GM21737 (cell line): Measurements from ENCODE around the gene ZFPL1.

Source experiments
- ATAC-seq: cut with Tn5 transposase; IDR thresholded peaks from one replicate; pipeline ENCODE4 v1.9.1; 2021; ENCODE audit warnings: mild to moderate bottlenecking, moderate library complexity; ENCODE audit not compliant: unreplicated experiment

The ZFPL1 gene

DNA sequence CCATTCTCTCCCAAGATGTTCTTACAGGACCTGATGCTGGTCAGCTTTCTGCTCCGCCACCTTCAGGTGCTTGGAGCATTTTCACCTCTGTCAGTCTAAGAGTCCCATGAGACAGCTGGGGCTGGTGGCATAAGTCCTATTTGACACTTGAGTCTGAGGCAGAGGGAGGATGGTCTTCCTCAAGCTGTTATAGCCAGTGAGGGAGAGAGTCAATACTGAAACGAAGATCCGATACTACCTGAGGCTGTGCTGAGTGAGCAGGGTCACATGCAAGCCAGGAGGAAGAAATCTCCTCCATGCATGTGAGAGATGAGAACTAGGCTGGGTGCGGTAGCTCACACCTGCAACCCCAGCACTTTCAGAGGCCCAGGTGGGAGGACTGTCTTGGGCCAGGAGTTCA lies 5.6 kb downstream of the ZFPL1 start:
- ATAC-seq = no peak

DNA sequence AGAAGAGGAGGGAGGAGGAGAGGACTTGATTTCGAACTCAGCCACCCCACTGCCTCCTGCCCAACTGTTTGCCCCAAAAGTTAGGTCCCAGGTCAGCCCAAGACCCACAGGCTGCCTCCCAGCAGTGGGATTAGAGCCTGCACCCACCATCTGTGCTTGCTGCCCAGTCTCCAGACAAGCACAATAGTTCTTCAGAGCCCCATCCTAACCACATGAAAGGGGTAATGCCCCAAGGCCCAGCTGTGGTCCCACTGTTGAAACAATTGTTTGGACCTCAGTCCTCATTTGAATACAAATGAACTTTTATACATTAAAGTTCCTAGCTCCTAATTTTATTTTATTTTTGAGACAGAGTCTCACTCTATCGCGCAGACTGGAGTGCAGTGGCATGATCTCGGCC lies 6.6 kb downstream of the ZFPL1 start:
- no peak for ATAC-seq

DNA sequence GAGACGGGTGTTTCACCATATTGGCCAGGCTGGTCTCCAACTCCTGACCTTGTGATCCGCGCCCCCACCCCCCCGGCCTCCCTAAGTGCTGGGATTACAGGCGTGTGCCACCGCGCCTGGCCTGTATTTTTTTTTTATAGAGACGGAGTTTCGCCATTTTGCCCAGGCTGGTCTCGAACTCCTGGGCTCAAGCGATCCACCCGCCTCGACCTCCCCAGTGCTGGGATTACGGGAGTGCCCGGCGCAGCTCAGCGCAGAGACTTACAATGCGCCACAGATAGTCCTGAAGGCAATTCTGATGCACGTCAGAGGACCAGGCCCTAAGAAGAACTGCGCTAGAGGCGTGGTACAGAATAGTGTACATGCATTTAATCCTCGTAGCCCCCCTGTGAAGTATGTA lies 11.4 kb downstream of the ZFPL1 start:
- no peak for ATAC-seq

DNA sequence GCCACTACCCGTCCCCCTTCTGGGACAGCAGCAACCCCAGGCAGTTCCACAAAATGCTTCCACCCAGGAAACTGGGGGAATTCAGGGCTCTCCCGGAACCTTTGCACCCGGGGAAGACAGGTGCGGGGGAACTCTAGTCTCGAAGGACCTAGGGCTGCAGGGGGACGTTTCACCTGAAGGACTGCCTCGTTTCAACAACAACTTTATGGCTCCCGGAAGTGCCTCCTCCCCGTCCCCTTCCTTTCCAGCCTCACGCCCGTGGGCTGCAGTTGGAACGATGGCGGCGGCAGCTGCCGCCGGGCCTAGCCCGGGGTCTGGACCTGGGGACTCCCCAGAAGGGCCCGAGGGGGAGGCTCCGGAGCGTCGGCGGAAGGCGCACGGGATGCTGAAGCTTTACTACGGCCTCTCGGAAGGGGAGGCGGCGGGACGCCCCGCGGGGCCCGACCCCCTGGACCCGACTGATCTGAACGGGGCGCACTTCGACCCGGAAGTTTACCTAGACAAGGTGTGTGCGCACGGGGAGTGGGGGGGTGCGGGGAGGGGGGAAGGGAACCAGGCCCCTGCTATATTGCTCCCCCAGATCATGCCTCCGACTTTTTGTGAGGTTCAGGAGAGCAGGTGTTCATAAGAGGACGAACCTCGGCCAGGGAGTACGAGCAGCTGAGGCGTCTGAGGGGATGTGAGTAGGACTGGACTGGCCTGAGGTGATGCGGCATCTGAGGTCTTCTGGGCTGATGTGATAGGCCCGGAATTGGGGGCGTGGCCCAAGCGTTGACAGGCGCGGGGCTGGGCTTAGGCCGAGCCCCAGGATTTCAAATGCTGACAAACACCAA lies 12.2 kb downstream of the ZFPL1 start, which contains the start of gene VPS51:
Gene VPS51 (plus strand): TSS at position 241 of the 833 bp plus-strand sequence. CDS start 37 bp downstream, at position 278.
- peak; percentile 69 for ATAC-seq

DNA sequence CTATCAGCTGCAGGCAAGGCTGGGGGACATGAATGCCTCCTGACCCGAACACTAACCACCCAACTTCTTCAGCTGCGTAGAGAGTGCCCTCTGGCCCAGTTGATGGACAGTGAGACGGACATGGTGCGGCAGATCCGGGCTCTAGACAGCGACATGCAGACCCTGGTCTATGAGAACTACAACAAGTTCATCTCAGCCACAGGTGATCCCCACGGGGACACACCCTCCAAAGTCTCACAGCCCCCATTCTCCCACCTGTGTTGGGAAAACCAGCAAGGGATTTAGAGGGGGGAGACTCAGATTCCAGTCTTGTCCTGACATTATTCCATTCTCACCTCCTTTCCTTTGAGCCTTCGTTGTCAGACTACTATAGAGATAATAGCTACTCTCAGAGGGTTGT lies 12.9 kb downstream of the ZFPL1 start:
- ATAC-seq = no peak

DNA sequence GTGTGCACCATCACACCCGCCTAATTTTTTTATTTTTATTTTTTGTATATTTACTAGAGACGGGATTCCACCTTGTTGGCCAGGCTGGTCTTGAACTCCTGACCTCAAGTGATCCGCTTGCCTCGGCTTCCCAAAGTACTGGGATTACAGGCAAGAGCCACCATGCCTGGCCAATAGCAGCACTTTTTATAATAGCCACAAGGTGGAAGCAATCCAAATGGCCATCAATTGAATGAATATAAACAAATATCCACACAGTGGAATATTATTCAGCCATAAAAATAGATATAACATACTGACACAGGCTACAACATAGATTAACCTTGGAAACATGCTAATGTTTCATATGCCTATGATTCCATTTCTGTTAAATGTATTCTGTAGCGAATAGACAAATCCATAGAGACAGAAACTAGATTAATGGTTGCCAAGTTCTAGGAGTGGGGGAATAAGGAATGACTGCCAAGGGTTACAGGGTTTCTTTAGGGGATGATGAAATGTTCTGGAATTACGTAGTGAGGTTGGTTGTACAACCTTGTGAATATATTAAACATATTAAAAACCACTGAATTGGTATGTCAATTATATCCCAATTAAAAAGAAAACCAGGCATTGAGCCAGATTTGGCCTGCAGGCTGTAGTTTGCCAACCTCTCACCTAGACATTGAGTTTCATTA lies 16.8 kb downstream of the ZFPL1 start:
- ATAC-seq = no peak

DNA sequence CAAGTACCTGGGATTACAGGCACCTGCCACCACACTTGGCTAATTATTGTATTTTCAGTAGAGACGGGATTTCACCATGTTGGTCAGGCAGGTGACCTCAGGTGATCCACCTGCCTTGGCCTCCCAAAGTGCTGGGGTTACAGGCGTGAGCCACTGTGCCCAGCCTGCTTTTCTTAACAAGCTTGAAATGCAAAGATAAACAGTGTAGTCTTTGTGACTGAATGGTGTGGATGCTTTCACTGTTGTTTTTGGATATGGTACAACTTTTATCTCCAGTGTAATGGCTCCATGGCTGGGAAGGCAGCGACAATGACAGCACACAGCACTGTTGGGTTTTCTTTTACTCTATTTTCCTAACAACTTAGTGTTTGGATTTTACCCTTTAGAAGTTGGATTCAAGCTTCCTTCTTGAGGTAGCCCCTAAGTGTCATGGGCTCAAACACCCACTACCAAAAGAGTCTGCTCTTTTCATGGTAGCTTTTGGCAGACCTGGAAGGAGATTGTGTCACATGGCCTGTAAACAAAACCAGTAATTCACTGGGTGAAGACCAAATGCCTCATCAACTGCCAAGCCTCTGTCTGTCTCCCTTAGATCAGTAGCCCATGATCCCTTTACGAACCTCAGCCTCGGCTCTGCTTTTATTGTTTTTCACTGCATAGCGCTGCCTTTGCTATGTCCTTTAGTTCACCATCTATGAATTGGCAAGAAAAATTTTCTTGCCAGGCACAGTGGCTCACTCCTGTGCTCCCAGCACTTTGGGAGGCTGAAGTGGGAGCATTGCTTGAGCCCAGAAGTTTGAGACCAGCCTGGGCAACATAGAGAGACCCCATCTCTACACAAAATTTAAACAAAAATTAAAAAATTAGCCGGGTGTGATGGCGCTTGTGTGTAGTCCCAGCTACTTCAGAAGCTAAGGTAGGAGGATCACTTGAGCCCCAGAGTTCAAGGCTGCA lies 18.4 kb downstream of the ZFPL1 start:
- ATAC-seq = no peak

DNA sequence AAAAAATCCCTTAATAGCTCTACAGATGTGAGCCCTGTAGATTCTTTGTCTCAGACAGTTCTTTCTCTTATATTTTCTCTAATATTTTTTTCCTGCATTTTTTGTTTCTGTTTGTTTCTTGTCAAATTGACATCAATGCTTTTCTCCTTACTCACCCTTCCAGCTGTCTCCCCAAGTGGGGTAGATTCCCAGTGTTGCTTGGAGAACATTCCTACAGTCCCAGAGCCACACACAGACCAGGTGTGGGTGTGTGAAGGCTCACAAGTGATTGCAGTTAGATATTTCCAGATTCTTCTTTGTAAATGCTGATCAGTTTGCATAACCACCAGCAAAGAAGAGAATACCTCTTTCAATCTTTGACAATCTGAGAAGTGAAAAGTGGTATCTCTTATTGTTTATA lies 19.5 kb downstream of the ZFPL1 start:
- ATAC-seq = no peak

DNA sequence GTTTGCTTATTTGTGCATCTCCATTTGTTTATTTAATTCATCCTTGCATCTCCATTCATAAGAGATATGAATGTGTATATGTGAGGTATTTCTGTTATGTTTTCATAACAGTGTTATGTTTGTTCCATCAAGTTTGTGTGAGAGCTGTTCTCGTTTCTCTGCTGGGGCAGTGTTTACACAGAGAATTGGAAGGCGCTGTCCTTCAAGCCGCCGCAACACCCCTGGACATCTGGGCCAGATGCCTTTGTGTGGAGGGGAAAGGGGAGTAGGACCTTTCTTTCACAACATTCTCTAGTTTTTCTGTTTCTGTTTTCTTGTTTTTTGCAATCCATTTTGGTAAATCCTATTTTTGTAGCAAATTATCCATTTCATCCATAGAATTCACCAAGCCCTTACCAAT lies 20.6 kb downstream of the ZFPL1 start:
- ATAC-seq = no peak

DNA sequence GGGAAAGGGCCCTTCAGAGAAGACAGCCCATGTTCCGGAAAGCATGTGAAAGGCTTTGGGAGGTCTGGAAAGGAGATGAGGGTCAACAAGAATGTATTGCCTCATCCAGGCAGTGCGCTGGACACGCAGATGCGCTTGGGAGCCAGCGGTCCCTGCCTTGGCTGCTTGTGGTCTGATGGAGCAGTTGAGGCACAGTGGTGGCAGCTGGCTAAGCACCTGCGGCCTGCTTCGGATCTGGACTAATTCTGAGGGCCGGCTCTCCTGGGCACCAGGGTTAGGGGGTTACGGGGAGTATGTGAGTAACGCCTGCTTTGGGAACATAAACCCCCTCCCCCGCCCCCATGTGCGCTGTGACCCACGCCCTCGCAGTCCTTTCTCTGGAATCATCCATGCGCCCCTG lies 23.1 kb downstream of the ZFPL1 start:
- ATAC-seq = no peak

DNA sequence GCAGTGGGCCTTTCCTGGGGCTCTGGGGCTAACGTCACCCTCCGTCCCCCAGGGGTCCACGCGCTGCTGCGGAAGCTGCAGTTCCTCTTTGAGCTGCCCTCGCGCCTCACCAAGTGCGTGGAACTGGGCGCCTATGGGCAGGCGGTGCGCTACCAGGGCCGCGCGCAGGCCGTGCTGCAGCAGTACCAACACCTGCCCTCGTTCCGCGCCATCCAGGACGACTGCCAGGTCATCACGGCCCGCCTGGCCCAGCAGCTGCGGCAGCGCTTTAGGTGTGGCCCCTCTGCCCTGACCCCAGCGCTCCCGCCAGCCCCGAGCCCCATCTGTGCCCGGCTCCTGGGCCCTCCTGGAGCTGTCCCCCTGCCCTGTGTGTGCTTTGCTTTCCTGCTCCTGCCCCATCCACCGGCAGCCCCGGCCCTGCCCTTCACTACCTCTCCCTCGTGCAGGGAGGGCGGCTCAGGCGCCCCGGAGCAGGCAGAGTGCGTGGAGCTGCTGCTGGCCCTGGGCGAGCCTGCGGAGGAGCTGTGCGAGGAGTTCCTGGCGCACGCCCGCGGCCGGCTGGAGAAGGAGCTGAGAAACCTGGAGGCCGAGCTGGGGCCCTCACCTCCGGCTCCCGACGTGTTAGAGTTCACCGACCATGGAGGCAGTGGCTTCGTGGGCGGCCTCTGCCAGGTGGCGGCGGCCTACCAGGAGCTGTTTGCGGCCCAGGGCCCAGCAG lies 23.9 kb downstream of the ZFPL1 start:
- ATAC-seq = no peak

DNA sequence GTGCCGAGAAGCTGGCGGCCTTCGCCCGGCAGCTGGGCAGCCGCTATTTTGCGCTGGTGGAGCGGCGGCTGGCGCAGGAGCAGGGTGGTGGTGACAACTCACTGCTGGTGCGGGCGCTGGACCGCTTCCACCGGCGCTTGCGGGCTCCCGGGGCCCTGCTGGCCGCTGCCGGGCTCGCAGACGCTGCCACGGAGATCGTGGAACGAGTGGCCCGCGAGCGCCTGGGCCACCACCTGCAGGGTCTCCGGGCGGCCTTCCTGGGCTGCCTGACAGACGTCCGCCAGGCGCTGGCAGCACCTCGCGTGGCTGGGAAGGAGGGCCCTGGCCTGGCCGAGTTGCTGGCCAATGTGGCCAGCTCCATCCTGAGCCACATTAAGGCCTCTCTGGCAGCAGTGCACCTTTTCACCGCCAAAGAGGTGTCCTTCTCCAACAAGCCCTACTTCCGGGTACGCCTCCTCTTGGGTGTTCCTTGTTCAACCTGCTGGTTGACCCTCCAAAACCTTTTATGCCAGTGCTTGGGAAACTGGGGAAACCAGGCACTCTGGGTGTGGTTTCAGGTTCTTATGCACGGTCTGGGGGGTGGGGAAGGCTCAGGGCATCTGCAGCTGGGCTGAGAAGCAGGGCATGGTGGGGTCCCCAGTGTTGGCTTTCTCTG lies 24.6 kb downstream of the ZFPL1 start:
- ATAC-seq = no peak

DNA sequence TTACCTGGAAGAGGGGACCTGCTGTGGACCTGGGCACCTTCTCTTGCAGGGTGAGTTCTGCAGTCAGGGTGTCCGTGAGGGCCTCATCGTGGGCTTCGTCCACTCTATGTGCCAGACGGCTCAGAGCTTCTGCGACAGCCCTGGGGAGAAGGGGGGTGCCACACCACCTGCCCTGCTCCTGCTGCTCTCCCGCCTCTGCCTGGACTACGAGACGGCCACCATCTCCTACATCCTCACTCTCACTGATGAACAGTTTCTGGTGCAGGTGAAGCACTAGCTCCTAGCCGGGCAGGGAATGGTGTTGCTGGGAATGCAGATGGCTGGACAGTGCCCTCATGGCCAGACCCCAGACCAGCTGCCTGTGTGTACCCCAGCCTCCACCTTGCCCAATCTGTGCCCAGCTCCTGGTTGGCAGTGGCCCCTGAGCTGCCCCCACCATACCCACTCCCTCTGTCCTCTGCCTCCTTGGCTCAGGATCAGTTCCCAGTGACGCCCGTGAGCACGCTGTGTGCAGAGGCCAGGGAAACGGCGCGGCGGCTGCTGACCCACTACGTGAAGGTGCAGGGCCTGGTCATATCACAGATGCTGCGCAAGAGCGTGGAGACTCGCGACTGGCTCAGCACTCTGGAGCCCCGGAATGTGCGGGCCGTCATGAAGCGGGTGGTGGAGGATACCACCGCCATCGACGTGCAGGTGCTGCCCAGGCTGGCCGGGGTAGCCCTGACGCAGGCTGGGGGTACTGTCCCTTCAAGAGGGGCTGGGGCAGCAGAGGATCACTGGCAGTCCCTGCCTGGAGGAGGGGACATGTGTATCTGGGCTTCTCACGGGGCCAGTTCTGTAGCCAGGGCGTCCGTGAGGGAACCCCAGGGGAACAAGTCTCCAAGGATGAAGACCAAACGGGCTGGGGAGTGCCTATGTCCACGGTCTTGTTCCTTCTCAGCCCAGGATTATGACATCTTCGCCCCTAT lies 25.5 kb downstream of the ZFPL1 start:
- no peak for ATAC-seq

DNA sequence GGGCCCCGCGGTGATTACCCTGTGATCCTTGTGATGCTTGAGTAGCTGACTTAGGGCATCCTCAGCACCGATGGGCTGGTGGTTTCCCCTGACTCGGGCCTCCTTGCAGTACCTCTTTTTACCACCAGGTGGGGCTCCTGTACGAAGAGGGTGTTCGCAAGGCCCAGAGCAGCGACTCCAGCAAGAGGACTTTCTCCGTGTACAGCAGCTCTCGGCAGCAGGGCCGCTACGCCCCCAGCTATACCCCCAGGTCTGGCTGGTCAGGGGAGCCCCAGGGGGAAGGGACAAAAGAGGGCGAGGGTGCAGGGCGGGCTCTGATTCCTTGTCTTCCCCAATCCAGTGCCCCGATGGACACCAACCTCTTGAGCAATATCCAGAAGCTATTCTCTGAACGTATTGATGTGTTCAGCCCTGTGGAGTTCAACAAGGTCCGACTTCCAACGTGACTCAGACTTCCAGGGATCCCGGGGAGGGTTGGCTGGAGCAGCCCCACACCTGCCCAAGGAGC lies 26.4 kb downstream of the ZFPL1 start:
- ATAC-seq = no peak

DNA sequence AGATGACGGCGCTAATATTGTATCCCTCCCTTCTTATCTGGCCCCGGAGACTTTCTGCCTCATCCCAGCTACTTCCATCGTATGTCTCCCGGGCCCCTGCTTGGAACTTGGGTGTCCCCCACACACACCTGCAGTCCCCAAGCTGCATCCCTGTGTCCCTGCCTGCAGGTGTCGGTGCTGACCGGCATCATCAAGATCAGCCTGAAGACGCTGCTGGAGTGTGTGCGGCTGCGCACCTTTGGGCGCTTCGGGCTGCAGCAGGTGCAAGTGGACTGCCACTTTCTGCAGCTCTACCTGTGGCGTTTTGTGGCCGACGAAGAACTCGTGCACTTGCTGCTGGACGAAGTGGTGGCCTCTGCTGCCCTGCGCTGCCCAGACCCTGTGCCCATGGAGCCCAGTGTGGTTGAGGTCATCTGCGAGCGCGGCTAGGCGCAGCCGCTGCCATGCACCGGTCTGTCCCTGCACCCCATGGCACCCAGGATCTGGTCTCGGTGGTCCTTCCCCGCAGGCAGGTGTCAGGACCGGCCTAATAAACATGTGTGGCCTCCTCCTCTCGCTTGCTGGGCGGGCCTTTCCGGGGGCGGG lies 27.2 kb downstream of the ZFPL1 start:
- no peak for ATAC-seq

DNA sequence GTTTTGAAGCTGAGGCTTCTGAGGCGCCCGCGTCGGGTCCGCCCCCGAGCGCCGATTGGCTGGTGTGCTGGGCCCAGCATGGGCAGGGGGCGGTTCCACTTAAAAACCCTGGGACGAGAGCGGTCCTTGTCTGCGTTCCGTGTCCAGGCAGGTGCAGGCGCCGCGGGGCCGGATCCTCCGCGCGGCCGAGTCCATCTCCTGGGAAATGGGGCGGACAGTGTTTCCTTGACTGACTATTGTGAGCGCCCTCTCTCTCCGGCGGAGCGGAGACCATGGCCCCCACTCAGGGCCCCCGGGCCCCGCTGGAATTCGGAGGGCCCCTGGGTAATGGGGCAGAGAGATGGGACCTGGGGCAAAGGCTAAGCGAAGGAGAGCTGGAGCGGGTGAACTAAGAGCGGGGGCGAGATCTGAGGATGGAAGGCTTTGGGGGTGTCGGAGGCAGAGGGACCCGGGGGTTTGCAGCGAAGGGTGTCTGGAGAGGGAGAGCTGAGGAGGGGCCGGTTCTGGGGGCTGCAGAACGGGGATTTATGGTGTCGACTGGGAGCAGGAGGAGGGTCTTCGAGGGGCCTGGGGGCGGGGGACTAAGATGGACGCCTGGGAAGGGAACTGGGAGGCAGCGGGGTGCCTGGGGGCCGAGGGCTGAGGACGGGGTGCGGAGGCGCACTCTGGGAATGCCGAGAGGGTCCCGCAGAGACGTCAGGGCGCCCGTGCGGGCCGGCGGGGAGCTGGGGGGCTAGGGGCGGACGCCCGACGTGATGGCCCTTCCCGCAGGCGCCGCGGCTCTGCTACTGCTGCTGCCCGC lies 27.9 kb downstream of the ZFPL1 start, which contains the start of gene TM7SF2:
Gene TM7SF2 (plus strand): TSS at position 129 of the 802 bp plus-strand sequence. CDS start 144 bp downstream, at position 273.
- peak; percentile 48 for ATAC-seq
